ENCODE results near the gene INTS3.

The INTS3 gene

GRCh38 chr1:153696741-153697140 is 31.1 kb upstream of the INTS3 start:
- H3K4me3 ChIP-seq (replicated peaks in 1 of 2; ENCODE audit: low read depth in 2 of 2, low read length in 2 of 2), result no peak overlapping the region
- DNase-seq (ENCODE audit: low read depth in 2 of 2), result no peak
- TF ChIP-seq CTCF (IDR thresholded peaks at IDR 0.05; ENCODE audit: low read depth, low read length), result no peak

GRCh38 chr1:153697191-153698019 is 30.4 kb upstream of the INTS3 start:
- H3K4me3 ChIP-seq (replicated peaks in 1 of 2; ENCODE audit: low read depth in 2 of 2, low read length in 2 of 2), result no peak overlapping the region
- peak; percentile 76 to 95 for DNase-seq (ENCODE audit: low read depth in 2 of 2)
- TF ChIP-seq CTCF (IDR thresholded peaks at IDR 0.05; ENCODE audit: low read depth, low read length), result no peak

- peak; percentile 63 to 91 for DNase-seq (ENCODE audit: low read depth in 2 of 2)
- no peak overlapping the region for H3K4me3 ChIP-seq (replicated peaks in 1 of 2; ENCODE audit: low read depth in 2 of 2, low read length in 2 of 2)
- TF ChIP-seq CTCF (IDR thresholded peaks at IDR 0.05; ENCODE audit: low read depth, low read length), result no peak
Measured at GRCh38 chr1:153698020-153698922, 29.6 kb upstream of the INTS3 start.

GRCh38 chr1:153698923-153699714 is 28.7 kb upstream of the INTS3 start:
- DNase-seq (ENCODE audit: low read depth in 2 of 2), result peak; percentile 32 to 42
- no peak overlapping the region for H3K4me3 ChIP-seq (replicated peaks in 1 of 2; ENCODE audit: low read depth in 2 of 2, low read length in 2 of 2)
- TF ChIP-seq CTCF (IDR thresholded peaks at IDR 0.05; ENCODE audit: low read depth, low read length), result no peak

GRCh38 chr1:153699768-153700167 is 28.1 kb upstream of the INTS3 start:
- no peak for TF ChIP-seq CTCF (IDR thresholded peaks at IDR 0.05; ENCODE audit: low read depth, low read length)
- H3K4me3 ChIP-seq (replicated peaks in 1 of 2; ENCODE audit: low read depth in 2 of 2, low read length in 2 of 2), result no peak overlapping the region
- no peak for DNase-seq (ENCODE audit: low read depth in 2 of 2)

- DNase-seq (ENCODE audit: low read depth in 2 of 2), result no peak
- no peak overlapping the region for H3K4me3 ChIP-seq (replicated peaks in 1 of 2; ENCODE audit: low read depth in 2 of 2, low read length in 2 of 2)
- no peak for TF ChIP-seq CTCF (IDR thresholded peaks at IDR 0.05; ENCODE audit: low read depth, low read length)
Measured at GRCh38 chr1:153705484-153705883, 22.4 kb upstream of the INTS3 start.

Measured in cardiac fibroblast (primary cell).